Measurements from ENCODE around the gene C19orf73.
"Not testable (repeated sequence)": the region's sequence is repeated elsewhere in the genome, so short reads cannot be mapped to it uniquely, and the experiment has no call there.

Gene C19orf73

DNA sequence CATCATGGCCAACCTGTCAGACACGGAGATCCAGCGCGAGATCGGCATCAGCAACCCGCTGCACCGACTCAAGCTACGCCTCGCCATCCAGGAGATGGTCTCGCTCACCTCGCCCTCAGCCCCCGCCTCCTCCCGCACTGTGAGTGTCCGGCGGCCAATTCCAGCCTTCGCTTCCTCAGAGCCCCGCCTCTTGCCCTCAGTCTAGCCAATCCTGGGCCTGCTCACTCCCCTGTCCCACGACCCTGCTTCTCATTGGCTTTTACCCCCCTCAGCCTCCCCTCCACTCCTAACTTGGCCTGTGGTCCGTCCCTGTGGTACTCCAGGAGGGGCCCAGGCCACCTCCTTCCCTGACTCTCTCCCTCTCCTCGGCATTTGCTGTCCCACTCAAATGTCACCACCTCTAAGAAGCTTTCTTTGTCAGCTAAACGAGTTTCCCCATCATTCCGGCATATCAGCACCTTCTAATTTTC, 24.0 kb upstream of the C19orf73 start:
- in situ Hi-C loops (cut with HindIII; ENCODE audit: low pct_unique_long_range_greater_than_20kb, low sequenced_read_pairs): no loop called here
- peak in 1 of 2 experiments; percentile 37 for DNase-seq (ENCODE audit: low read depth in 1 of 2, low spot score in 1 of 2)

DNA sequence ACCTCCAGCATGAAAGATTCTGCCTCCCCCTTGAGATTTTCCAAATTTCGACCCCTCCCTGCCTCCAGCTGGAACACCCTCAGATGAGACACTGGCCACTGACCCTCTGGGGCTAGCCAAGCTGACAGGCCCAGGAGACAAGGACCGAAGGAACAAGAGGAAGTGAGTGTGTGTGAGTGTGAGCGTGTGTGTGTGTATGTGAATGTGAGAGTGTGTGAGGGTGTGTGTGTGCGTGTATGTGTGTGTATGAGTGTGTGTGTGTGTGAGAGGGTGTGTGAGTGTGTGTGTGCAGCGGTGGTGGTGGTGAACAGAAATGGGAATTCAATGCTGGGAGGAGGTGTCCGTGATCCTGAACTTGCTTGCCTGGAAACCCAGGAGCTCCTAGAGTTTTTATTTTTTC, 22.4 kb upstream of the C19orf73 start:
- DNase-seq (ENCODE audit: low read depth in 1 of 2, low spot score in 1 of 2): no peak
- TF ChIP-seq JUND (IDR thresholded peaks at IDR 0.05; ENCODE audit: low read depth): no peak
- in situ Hi-C loops (cut with HindIII; ENCODE audit: low pct_unique_long_range_greater_than_20kb, low sequenced_read_pairs): no loop called here

More for the DNA sequence above, 24.0 kb upstream of the C19orf73 start:
- no peak for TF ChIP-seq JUND (IDR thresholded peaks at IDR 0.05; ENCODE audit: low read depth)

DNA sequence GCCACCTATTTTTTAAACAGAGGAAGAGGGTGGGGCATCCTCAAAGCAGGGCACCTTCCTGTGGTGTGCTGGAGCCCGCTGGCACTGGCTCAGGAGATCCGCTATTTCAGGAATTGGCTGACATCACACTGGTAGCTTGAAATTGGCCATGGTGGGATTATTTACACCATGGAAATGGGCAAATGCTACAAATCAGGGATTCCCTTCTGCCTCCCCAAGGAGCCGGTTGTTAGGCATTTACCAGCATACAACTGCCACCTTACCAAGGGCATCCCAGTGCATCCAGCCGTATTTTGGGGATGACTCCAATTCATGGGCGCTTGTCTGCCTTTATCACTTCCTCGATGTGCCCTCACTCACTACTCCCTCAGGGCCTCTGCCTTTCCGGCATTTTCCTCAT, 22.0 kb upstream of the C19orf73 start:
- no peak for DNase-seq (ENCODE audit: low read depth in 1 of 2, low spot score in 1 of 2)
- in situ Hi-C loops (cut with HindIII; ENCODE audit: low pct_unique_long_range_greater_than_20kb, low sequenced_read_pairs): no loop called here
- no peak for TF ChIP-seq JUND (IDR thresholded peaks at IDR 0.05; ENCODE audit: low read depth)

DNA sequence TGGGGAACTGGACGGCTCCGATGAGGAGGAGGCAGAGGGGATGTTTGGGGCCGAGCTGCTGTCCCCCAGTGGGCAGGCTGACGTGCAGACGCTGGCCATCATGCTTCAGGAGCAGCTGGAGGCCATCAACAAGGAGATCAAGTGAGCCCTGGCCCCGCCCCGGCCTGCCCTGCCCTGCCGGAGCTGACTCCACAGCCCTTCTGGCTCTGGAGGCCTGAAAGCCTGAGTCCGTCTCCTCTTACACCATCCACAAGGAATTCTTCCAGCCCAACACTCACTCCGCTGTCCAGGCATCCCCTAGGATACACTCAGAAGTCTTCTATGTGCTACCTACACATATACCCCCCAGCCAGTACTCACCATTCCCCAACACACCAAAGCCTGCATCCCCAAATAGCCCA, 17.8 kb upstream of the C19orf73 start:
- in situ Hi-C loops (cut with HindIII; ENCODE audit: low pct_unique_long_range_greater_than_20kb, low sequenced_read_pairs): no loop called here
- TF ChIP-seq JUND (IDR thresholded peaks at IDR 0.05; ENCODE audit: low read depth): no peak
- no peak for DNase-seq (ENCODE audit: low read depth in 1 of 2, low spot score in 1 of 2)

DNA sequence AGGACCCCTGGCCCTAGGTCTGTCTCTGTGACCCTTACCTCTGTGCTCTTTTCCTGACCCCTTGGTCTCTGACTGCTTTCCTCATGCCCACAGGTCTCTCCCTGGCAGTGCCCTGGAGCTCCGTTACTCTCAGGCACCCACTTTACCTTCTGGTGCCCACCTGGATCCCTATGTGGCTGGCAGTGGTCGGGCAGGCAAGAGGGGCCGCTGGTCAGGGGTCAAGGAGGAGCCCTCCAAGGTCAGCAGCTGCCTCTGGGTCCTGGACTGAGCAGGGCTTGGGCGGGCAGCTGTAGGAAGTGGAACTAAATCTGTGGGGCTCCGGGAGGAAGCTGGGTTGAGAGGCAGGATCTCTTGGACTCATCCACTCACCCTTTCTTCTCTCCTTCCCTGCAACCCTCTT, 16.7 kb upstream of the C19orf73 start:
- in situ Hi-C loops (cut with HindIII; ENCODE audit: low pct_unique_long_range_greater_than_20kb, low sequenced_read_pairs): no loop called here

DNA sequence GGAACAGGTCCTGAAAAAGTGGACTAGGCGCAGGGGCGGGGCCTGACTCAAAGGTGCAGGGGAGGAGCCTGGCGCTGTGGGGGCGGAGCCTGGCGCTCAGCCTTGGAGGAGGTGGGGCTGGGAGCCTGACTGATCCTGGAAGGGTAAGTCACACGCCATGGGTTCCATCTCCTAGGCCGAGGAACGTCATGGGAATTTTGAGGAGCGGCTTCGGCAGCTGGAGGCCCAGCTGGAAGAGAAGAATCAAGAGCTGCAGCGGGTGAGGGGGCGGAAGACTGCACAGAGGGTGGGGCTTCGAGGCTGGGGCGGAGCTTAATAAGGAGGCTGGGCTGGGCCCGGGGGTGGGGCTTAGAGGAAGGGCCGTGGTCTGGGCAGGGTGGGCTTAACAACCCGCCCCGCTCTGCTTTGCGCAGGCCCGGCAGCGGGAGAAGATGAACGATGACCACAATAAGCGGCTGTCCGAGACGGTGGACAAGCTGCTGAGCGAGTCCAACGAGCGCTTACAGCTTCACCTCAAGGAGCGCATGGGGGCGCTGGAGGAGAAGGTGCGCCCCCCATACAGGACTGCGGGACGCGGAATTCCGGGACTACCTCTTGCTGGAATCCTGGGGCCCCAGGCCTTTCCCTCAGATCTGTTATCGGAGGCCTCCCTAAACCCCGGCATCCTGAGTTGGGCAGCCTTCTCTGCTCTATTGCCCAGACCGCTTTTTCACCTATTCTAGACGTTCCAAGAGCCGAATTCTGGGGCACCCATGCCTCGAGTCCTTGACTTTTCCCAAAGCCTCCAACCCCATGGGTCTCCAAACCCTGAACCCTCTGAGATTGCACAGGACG, 14.9 kb upstream of the C19orf73 start:
- DNase-seq (ENCODE audit: low read depth in 1 of 2, low spot score in 1 of 2): peak in 1 of 2 experiments; percentile 54
- TF ChIP-seq JUND (IDR thresholded peaks at IDR 0.05; ENCODE audit: low read depth): no peak
- in situ Hi-C loops (cut with HindIII; ENCODE audit: low pct_unique_long_range_greater_than_20kb, low sequenced_read_pairs): no loop called here

More for the DNA sequence above, 16.7 kb upstream of the C19orf73 start:
- DNase-seq (ENCODE audit: low read depth in 1 of 2, low spot score in 1 of 2): no peak
- TF ChIP-seq JUND (IDR thresholded peaks at IDR 0.05; ENCODE audit: low read depth): no peak

DNA sequence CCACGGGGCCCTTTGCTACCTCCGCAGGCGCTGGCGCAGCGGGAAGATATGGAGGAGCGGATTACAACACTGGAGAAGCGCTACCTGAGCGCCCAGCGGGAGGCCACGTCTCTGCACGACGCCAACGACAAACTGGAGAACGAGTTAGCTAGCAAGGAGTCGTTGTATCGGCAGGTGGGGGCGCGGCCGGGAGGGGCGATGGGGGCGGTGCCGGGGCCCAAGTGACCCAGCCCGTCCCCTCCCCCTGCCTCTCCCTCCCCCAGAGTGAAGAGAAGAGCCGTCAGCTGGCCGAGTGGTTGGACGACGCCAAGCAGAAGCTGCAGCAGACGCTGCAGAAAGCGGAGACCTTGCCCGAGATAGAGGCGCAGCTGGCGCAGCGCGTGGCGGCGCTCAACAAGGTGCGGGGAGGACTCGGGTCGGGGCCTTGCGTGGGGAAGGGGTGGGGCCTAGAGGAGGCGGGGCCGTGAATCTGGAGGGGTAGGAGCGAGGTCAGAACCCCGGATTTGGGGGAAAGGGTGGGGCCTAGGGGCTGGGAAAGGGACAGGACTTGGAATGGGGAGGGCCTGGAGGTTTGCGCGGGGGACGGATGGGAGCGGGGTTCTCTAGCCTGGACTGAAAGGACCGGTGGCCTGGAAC, 14.1 kb upstream of the C19orf73 start:
- no peak for TF ChIP-seq JUND (IDR thresholded peaks at IDR 0.05; ENCODE audit: low read depth)
- in situ Hi-C loops (cut with HindIII; ENCODE audit: low pct_unique_long_range_greater_than_20kb, low sequenced_read_pairs): no loop called here
- no peak for DNase-seq (ENCODE audit: low read depth in 1 of 2, low spot score in 1 of 2)

DNA sequence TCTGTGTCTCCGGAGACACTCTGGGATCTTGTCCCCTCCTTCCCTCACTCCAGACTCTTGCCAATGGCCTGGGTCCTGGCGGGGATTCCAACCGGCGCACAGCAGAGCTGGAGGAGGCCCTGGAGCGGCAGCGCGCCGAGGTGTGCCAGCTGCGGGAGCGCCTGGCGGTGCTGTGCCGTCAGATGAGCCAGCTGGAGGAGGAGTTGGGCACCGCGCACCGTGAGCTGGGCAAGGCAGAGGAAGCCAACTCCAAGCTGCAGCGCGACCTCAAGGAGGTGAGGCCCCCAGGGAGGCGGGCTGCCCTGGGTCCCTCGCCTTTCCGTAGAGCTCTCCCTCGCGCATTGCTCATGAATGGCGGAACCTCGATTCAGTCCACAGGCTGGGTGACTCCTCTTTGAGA, 11.4 kb upstream of the C19orf73 start:
- in situ Hi-C loops (cut with HindIII; ENCODE audit: low pct_unique_long_range_greater_than_20kb, low sequenced_read_pairs): no loop called here
- no peak for TF ChIP-seq JUND (IDR thresholded peaks at IDR 0.05; ENCODE audit: low read depth)
- no peak for DNase-seq (ENCODE audit: low read depth in 1 of 2, low spot score in 1 of 2)

DNA sequence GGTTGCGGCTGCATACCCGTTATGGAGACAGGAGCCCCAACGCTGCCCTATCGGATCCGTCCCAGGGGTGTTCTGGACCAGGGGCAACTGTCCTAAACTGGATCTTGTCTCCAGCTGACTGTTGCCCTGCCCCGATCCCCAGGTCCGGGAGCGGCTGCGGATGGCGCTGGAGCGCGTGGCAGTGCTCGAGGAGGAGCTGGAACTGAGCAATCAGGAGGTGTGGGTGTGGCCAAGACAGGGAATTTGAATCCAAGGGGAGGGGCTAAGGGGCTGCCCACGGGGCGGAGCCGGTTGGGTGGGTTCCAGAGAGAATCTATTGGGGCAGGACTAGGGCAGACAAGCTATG, 10.3 kb upstream of the C19orf73 start:
- no peak for TF ChIP-seq JUND (IDR thresholded peaks at IDR 0.05; ENCODE audit: low read depth)
- in situ Hi-C loops (cut with HindIII; ENCODE audit: low pct_unique_long_range_greater_than_20kb, low sequenced_read_pairs): no loop called here
- DNase-seq (ENCODE audit: low read depth in 1 of 2, low spot score in 1 of 2): peak; percentile 86 to 96

DNA sequence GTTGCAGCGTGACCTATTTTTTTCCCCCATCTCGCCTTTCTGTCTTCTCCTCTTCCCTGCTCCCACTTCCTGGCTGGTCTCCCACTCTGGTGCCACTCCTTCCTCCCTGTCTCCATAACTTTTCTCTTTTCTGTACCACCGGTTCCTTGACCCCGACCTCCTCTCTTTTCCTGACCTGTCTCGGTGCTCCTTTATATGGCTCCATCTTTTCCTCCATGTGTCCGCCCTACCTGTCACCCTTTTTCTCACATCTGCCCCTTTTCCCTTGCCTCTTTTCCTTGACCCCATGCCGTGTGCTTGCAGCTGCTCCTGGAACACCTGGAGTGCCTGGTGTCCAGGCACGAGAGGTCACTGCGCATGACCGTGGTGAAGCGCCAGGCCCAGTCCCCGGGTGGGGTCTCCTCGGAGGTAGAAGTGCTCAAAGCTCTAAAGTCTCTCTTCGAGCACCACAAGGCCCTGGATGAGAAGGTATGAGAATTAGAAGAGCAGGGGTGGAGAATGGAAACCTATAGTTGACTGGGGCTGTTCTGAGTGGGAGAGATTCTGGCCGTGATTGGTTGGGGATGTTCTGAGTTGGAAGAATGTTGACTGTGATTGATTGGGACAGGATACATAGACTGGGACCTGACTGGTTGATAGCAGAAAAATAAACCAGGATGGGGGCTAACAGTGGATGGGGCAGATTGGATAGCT, 9.7 kb upstream of the C19orf73 start:
- no peak for DNase-seq (ENCODE audit: low read depth in 1 of 2, low spot score in 1 of 2)
- no peak for TF ChIP-seq JUND (IDR thresholded peaks at IDR 0.05; ENCODE audit: low read depth)
- in situ Hi-C loops (cut with HindIII; ENCODE audit: low pct_unique_long_range_greater_than_20kb, low sequenced_read_pairs): no loop called here

DNA sequence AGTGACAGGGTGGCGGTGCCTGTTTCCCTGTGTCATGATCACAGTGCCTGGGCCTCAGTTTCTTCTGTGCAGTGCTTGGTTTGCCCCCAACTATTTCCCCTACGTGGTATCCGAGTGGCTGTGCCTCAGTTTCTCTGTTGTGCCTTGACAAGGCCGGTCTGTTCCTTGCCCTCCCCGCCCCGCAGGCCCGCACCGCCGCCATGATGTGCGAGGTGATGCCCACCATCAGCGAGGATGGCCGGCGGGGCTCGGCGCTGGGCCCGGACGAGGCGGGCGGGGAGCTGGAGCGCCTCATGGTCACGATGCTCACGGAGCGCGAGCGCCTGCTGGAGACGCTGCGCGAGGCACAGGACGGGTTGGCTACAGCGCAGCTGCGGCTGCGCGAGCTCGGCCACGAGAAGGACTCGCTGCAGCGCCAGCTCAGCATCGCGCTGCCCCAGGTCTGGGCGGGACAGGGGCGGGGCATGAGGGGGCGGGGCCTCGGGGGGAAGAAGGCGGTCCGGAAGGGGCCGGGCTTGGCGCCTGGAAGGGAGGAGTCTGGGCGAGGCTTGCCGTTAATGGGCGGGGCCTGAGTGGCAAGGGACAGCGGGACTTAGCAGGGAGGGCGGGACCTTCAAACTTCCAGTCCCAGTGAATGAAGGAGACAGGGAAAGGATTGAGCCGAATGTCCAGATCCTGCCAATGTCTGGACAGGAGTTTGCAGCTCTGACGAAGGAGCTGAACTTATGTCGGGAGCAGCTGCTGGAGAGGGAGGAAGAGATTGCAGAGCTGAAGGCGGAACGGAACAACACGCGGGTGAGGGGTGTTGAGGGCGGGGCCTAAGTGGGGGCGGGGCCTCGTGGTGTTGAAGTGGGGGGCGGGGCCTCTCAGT, 9.0 kb upstream of the C19orf73 start:
- no peak for TF ChIP-seq JUND (IDR thresholded peaks at IDR 0.05; ENCODE audit: low read depth)
- in situ Hi-C loops (cut with HindIII; ENCODE audit: low pct_unique_long_range_greater_than_20kb, low sequenced_read_pairs): no loop called here
- peak; percentile 74 to 96 for DNase-seq (ENCODE audit: low read depth in 1 of 2, low spot score in 1 of 2)

DNA sequence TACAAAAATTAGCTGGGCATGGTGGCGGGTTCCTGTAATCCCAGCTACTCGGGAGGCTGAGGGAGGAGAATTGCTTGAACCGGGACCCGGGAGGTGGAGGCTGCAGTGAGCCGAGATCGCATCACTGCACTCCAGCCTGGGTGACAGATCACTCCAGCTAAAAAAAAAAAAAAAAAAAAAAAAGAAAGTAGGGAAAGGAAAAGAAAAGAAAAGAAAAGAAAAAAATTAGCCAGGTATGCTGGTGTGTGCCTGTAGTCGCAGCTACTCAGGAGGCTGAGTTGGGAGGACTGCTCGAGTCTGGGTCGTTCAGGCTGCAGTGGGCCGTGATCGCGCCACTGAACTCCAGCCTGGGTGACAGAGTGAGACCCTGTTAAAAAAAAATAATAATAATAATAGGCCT, 8.3 kb upstream of the C19orf73 start:
- DNase-seq (ENCODE audit: low read depth in 1 of 2, low spot score in 1 of 2): not testable (repeated sequence)

More for the DNA sequence above, 8.3 kb upstream of the C19orf73 start:
- in situ Hi-C loops (cut with HindIII; ENCODE audit: low pct_unique_long_range_greater_than_20kb, low sequenced_read_pairs): not testable (repeated sequence)

All from T47D (cell line).